HG02840 (cell line): ENCODE data around the gene SBF2.

Source experiments
- ATAC-seq: cut with Tn5 transposase; IDR thresholded peaks from one replicate; pipeline ENCODE4 v1.9.1; 2021; ENCODE audit warnings: mild to moderate bottlenecking, moderate library complexity, moderate number of reproducible peaks; ENCODE audit not compliant: unreplicated experiment, low FRiP score

Gene SBF2

DNA sequence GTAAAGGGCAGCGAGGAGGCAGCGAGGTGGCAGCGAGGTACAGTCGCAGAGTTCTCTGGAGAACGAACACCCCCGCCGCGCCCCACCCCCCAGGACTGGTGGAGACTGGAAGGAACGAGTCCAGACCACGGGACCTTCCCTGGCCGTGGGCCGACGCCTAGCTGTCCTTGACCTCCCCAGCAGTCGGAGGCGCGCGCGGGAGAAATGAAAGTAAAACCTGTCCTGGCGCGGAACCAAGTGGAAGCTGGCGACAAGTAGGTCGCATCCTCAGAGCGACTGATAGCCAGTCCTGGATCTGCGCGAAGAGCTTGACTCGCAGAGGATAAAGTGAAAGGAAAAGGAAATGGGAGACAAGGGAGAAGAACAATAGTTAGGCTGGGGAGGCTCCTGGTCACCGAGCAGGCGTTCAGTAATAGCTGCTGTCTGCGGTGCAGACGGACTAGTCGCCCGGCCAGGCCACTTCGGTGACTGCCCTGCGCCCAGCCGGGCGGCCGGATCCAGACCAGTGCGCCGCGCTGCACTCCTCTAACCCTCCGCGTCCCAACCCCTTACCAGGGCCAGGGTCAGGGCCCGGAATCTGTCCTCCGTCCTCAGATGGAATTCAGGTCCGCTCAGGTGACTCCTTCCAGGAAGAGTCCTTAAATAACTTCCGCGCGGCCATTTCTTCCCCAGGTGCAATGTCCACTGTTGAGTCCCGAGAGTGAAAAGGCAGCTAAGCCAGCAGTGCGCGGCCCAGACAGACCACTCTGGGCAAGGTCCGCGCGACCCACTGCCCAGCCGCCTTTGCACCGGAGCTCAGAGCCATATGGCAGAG, 8.9 kb upstream of the SBF2 start:
- no peak for ATAC-seq

DNA sequence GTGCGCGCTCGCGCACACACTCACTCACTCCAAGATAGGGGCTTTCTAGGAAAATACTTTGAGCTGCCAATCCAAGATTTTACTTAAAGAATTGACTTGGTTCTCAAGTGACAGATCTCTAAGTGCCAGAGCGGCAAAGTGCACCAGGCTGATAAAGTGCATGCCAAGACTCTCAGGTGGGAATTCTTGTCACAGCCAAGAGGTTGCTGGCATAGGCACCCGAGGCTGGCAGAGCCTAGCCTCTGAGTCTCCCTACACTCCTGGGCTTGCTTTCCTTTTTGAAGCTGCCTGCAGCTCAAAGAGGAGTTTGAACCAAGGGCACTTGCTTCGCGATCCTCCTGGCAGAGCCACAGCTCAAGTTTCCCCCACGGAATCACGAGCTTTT, 8.3 kb upstream of the SBF2 start:
- ATAC-seq = no peak

DNA sequence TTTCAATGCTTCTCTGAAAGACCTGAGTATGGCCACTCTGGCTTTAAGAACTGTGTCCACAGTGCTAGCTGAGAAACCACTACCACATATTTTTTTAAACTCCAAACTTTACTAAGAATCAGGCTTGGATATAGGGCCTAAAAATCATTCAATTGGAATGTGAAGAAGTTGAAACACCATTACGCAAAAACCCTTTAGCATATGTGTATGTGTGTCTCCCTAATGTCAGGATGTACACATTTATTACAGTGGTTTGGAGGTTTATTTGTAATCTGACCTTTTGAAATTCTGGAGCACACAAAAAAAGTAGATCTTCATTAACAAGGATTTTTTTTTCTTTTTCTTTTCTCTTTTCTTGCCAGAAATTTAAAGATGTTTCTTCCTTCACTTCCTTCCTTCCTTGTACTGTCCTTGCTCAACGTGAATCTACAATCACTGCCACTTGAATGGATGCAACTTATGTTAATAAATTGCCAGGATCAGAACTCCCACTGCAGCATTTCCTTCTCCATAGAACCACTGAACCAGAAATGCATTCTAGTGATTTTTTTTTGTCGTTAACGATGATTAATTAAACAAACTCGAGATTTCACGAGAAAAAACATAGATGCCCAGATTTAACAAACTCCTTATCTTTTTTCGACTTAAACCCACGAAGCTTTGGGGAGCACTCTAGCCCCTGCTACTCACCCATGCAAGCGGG, 7.8 kb upstream of the SBF2 start:
- ATAC-seq = no peak

DNA sequence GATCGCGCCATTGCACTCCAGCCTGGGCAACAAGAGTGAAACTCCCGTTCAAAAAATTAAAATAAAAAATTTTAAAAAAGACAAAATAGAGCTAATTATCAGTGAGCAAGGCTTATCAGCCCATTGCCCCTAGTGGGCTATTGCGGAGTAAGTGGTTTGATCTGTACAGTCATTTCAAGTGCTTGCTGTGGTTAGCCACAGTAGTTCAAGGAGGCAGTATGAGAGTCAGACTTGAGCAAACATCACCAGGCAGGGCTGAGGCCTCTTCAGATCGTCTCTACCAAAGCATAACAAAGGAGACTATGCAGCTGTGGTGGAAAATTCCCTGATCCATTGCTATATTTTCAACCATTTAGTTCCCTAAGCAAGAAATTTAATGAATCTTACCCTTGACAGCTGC, 4.3 kb upstream of the SBF2 start:
- ATAC-seq = peak; percentile 95

DNA sequence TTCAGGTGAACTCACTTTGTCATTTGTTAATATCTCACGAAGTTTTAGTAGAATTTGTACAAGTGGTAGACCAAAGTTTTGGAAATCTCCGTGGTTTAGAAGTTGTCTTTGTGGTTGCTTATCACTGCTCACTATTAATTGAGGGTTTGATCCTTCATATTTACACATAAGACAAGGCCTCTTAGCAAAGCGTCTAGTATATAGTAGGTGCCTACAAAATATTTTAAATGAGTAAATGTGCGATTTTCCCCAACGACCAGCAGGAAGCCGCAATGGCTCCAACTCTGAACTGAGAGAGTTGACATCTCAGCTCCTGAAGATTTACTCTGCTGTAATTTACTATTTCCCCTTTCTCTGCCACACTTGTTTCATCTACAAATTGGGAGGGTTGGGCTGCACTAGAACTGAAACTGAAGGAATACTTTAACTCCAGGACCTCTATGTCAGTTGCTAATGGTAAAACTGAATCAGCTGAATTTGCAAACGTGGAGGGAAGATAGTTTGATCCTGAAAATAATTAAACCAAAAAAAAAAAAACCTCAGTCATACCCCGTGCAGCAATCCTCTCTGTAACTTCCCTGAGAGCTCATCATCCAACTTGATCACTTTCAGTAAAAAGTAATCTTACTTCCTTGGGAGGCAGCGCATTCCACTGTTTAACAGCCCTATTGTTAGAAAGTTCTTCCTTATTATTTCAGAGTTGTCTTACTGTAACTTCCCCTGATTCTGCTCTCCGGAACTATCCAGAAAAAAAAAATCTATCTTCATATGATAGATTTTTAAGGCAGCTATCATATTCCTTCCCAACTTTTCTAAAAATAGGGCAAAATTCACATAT, 1.3 kb upstream of the SBF2 start:
- no peak for ATAC-seq

DNA sequence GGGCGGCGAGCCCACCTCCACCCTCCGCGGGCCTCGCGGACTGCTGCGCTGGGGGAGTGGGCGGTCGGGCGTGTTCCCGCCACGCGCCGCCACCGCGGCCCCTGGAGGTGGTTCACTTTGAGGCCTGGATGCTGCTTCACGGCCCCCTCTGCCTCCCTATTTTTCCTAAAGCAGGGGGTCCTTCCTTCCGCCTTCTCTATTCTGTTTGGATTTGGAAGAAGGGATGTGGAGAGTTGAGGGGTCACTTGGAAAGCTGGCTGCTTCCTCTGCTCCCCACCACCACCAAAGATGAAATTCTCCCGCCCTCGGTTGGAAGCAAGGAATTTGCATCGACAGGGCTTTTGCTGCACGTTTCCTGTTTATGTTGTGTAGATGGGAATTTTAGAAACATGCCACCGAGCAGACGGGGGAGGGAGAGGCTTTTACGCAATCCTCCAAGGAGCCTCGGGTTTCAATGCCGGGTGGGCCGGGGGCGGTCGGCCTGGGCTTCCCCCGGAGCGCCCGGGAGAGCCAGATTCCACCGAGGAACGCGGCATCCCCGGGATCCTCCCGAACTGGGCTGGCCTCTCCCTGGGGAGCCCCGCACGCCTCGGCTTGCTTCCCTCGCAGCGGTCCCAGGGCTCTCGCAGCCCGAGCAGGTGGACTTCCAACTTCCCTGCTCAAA, 403 bp upstream of the SBF2 start:
- ATAC-seq = no peak

DNA sequence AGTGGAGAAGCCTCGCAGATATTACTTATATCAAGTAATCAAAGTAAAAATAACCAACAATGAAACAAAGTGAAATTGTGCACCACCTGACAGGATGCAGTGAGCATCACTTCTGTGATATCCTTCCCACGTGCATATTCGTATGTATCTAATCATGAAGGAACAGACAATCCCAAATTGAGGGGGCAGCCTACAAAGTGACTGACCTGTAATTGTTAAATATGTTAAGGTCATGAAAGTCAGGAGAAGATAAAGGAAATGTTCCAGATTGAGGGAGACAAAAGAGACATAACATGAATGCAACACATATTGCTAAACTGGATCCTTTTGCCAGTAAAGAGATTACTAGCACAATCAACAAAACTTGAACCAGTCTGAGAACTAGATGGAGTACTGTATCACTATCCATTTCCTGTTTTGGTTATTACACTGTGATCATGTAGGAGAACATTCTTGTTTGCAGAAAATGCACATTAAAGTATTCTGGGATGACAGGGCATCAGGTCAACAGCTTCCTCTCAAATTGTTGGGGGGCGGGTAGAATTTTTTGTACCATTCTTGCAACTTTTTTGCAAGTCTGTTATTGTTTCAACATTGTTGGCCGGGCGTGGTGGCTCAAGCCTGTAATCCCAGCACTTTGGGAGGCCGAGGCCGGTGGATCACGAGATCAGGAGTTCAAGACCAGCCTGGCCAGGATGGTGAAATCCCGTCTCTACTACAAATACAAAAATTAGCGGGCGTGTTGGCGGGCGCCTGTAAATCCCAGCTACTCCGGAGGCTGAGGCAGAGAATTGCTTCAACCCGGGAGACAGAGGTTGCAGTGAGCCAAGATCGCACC, 2.0 kb downstream of the SBF2 start:
- ATAC-seq = no peak

DNA sequence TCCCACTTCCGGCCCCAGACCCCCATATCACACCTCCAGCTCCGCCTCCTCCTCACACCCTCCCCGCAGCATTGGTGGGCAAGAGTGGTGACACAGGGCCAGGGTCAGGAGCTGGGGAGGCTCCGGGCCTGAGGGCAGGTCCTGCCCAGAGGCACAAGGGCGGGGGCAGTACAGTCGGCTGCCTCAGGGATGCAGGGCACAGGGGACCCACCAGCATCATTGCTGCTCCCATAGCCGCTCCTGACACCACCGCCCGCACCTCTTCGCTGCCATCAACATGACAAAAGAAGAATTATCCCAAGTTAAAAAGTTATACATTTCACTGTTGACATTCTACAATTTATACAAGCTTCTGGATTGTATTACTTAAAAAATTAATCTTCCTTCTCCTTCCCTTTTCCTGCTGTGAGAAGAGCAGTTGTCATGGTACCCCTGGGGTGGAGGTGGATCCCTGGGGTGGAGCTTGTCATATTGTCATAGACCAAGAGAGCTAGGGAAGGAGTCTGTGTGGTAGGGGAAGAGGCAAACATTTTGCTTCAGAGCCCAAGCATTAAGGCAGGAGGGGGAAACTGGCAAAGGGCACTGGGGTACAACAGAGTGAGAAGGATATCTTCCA, 4.1 kb downstream of the SBF2 start:
- ATAC-seq = no peak

DNA sequence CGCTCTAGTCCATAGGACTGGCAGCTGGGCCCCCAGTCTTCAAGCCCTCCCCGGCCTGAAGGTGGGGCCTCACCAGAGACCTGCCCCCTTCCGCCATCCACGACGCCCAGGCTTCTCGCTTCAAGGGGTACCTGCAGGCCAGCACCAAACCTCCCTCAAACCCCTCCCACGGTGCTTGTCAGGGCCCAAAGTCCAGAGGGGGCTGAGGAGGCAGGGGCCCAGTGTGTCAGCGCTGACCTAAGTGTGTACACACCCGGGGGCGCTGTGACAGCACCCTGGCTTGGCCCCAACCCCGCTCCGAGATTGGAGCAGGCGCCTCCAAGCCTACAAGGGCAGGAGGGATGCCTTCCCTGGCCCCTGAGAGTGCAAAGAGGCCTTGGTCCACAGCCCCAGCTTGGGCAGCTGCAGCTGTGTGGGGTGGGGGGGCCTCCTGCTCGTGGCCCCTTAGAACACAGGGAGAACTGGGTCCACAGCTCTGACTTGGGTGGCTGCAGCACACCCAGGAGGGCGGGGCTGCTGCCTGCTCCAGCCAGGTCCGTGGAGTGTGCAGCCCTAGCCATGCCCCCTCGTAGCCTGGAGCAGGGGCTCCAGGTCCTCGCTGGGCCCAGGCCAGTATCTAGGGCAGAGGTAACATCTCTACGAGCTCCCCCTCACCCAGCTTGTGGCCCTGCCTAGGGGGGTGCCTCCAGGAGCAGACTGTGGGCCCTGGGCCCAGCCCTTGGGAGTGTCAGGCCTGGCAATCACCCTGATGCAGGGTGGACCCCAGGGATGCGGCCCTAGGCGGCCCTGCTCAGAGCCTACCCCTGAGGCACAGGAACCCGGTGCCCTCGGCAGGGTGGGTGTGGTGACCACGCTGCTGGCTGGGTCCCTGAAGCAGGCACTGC, 4.9 kb downstream of the SBF2 start:
- ATAC-seq = no peak

DNA sequence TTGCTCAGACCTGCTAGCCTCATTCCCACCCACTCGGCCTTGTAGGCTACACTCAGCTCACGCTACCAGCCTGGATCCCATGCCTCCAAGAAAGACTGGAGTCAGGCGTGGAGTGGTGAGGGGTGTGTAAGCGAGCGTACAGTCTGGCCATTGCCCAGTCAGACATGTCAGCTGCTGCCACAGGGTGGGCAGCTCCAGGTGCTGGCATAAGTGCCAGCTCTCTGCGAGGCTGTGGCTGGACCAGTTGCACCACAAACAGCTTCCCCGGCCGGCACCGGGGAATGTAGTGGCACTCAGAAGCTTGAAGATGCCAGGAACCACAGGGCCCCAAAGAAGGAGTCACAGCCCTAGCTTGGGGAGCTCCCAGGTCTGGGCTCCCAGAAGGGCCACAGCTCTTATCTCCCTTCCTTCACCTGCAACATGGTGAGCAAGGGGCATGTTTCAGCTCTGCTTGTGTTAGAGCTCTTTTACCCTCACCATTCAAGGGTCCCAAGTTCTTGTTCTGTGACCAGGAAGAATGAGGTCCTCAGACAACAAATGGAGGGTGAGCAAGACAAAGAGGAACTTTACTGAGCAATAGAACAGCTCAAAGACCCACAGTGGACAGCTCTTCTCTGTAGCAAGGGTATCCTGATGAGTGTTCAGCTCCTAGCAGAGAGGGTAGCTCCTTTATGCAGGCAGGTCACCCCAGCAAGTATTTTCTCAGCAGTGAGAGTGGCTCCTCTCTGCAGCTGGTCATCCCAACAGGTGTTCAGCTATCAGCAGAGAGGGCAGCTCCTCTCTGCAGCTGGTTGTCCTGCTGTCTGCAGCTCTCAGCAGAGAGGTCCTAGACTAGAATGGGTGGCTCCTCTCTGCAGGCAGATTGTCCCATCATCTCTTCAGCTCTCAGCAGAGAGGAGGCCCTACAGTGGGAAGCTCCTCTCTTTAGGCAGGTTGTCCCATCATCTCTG, 6.0 kb downstream of the SBF2 start:
- no peak for ATAC-seq

DNA sequence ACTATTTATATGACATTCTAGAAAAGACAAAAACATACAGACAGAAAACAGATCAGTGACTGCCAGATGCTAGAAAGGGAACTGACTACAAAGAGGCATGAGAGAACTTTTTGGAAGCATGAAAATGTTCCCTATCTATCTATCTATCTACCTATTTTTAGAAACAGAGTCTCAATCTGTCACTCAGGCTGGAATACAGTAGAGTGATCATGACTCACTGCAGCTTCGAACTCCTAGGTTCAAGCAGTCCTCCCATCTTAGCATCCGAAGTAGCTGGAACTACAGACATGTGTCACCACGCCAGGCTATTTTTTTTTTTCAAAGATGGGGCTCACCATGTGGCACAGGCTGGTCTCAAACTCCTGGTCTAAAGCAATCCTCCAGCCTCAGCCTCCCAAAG, 6.9 kb downstream of the SBF2 start:
- no peak for ATAC-seq

DNA sequence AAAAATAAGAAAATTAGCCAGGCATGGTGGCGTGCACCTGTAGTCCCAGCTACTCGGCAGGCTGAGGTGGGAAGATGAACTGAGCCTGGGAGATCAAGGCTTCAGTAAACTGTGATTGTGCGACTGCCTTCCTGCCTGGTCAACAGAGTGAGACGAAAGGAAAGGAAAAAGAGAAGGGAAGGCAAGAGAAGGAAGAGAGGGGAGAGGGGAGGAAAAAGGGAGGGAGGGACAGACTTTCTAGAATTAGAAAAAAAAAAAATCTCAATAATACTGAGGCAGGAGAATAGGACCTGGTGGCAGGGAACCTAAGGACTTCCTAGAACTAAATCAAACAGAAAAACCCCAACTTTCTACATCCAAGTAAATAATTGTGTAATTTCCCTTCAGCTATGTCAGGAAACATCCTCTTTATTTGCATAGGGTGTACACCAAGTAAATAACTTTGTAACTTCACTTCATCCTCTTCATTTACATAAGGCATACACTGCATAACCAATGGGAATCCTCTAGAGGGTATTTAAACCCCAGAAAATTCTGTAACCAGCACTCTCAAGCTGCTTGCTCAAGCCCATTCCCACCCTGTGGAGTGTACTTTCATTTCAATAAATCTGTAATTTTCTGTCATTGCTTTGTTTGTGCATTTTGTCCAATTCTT, 8.7 kb downstream of the SBF2 start:
- ATAC-seq = no peak

DNA sequence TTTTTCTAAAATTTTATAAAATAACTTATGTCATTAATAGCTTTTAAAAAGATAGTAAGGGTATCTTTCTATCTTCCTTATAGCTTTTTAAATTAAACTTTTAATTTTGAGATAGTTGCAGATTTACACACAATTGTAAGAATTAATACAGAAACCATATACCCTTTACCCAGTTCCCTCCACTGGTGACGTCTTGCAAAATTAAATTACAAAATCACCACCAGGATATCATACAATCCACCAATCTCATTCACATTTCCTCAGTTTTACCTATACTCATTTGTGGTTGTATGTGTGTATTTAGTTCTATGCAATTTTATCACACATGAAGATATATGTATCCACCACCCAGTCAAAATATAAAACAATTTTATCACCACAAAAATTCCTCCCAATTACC, 10.0 kb downstream of the SBF2 start:
- no peak for ATAC-seq

DNA sequence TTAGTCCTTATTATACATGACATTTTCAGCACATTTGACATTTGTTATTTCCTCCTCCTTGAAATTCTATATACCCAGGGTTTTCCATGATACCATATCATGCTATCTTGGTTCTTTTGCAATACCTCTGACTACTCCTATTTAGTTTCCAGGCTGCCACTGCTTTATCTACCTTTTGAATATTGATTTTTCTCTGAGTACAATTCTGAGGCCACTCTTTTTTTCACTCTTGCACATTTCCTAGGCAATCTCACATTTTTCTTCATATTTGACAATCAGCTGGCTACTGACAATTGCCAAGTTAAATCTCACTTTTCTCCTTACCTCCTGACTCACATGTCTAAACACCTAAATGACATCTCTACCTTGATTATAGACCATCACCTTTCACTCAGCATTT, 11.9 kb downstream of the SBF2 start:
- ATAC-seq = no peak

DNA sequence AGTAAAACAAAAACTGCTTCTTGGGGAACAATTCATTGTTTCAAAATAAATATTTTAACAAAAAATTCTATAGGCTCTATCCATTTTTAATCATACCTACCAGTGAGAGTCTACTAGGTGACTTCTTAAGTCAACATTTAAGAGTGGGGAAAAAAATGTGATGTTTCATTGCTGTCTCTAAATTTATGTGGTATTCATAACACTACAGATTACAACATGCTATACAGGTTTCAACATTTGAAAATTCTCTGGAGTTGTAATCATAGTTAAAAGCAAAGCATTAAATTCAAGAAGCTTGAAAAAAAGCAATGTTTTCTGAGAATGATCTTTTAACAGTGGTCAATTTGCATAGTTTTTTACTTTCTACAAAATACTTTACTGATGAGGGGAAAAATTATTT, 18.3 kb downstream of the SBF2 start:
- no peak for ATAC-seq

DNA sequence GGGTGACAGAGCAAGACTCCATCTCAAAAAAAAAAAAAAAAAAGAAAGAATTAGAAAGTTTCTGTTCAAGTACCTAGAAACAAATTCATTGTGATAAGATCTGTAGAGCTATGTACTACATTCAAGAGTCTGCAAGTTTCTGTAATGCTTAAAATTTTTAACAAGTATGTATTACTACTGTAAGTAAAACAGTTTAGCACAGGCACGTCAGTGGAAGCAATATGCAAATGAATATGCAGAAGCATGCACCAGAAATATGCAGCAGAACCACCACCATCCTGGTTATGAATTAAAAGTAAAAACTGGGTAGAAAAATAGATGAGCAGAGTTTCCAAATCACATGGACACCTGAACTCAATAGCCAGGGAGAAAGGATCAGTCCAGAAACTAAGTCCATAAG, 19.3 kb downstream of the SBF2 start:
- no peak for ATAC-seq

DNA sequence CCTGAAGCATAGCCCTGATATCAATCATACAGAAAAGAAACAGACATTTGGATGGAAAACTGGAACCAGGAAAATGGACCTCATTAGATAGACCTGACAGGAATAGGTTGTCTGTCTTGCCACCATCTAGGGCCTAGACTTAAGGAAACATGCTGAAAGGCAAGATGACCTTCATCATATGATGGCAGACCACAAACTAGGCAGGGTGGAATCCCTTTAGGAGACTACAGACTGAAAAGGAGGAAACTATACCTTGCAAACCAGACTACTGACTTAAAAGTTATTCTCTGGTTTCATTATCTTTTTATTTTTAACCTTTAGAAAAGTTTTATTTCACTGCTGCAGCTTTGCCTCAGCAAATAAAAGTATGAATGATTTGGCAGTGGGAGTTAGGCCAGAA, 20.3 kb downstream of the SBF2 start:
- ATAC-seq = no peak
